ENCODE measurements around the gene SFTPD.
"Not testable (repeated sequence)": the region's sequence is repeated elsewhere in the genome, so short reads cannot be mapped to it uniquely, and the experiment has no call there.

Gene SFTPD

DNA sequence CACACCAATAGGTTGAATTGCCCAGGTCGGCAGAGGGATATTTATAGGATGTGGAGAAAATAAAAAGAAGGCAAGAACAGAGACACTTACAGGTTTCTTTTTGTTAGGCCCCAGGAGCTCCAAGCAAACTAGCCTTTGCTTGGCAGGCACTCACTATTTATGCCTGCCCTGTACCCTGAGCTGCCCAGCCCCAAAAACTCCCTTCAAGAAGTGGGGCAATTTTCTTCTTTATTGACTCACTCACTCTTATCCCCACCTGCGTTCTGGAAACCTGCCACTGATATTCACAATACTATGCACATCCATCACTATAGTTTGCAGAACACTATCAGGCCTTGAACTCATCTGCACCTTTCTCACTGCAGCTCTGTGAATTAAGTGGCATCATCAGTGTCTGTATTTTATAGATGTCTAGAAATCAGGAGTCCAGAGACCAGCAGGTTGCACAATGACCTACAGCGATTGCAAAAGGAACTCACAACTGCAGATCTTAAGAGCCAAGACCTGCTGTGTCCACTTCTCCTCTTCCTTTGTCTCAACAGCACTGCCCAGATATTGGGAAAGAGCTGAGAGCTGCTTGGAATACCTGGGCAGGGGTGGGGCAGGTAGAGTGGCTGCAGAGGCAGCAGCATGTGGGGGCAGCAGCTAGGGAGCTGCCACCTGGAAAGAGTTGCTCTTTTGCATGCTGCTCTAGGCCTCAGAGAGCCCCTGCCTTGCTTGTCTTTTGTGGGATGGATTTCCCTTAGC is at the start of gene SFTPD:
Gene SFTPD (minus strand): TSS at position 130 of the 747 bp plus-strand sequence. CDS start 2,446 bp downstream, outside the sequence.
- in situ Hi-C loops (cut with HindIII; ENCODE audit: low sequenced_read_pairs), result no loop called here

GRCh38 chr10:79995979-79996634 is 47.2 kb upstream of the SFTPD start:
- in situ Hi-C loops (cut with HindIII; ENCODE audit: low sequenced_read_pairs), result no loop called here

DNA sequence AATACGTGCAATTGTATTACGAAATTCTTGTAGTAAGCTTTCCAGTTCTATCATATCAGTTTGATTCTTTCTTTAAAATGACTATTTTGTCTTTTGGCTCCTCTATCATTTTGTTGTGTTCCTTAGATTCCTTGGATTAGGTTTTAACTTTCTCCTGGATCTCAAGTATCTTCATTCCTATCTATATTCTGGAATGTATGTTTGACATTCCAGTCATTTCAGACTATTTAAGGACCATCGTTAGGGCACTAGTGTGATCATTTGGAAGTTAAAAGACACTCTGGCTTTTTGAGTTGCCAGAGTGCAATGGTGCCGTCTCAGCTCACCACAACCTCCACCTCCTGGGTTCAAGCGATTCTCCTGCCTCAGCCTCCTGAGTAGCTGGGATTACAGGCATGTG is 45.7 kb upstream of the SFTPD start:
- in situ Hi-C loops (cut with HindIII; ENCODE audit: low sequenced_read_pairs), result no loop called here

DNA sequence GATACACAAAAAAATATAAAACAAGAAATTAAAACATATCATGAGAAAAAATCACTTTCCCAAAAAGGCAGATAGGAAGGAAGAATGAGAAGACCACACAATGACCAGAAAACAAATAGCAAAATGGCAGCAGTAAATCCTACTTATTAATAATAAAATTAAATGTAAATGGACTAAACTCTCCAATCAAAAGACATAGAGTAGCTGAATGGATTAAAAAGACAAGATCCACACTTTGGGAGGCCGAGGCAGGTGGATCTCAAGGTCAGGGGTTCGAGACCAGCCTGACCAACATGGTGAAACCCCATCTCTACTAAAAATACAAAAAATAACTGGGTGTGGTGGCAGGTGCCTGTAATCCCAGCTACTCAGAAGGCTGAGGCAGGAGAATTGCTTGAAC is 39.3 kb upstream of the SFTPD start:
- in situ Hi-C loops (cut with HindIII; ENCODE audit: low sequenced_read_pairs), result not testable (repeated sequence)

DNA sequence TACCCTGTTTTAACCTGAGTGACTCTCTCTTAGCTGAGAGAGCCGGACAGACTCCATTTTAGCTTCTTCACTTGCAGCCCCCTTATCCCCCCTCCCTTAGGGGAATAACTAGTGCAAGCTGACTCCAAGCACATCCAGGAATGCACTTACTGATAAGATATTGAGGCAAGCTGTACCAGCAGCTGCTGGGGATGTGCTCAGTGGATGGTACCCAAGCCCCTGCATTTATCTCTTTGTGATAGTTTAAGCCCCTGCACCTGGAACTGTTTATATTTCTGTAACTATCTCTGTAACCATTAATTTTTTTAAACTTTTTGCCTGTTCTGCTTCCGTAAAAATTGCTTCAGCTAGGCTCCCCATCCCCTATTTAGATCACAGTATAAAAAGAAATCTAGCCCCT is 37.8 kb upstream of the SFTPD start:
- in situ Hi-C loops (cut with HindIII; ENCODE audit: low sequenced_read_pairs), result not testable (repeated sequence)

- in situ Hi-C loops (cut with HindIII; ENCODE audit: low sequenced_read_pairs), result no loop called here
Measured at GRCh38 chr10:79985481-79986072, 36.7 kb upstream of the SFTPD start.

- in situ Hi-C loops (cut with HindIII; ENCODE audit: low sequenced_read_pairs), result no loop called here
Measured at GRCh38 chr10:79984851-79985250, 35.9 kb upstream of the SFTPD start.

DNA sequence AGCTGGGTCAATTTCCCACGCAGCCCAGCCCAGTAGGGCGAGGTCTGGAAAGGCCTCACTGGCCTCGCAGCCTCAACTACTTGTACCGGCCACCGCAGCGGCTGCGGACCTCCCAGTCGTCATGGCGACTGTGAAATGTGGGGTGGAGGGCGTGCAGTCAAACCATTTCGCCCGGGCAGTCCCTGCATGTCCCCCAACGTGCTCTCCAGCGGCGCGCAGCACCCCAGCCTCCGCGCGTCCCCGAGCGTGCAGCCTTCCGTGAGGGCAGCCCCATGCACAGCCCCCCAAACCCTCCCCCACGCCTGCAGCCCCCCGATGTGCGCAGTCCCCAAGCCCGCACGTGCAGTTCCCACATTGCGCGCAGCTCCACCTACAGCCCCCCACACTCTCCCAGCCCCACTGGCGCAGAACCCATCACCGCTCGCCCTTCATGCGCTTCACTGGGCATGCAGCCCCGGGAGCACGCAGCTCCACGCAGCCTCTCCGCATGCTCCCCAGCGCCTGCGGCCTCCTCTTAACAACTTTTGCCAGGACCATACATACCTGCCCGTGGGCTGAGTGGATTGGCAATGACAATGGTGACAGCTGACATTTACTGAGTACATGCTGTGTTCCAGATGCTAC is 34.5 kb upstream of the SFTPD start:
- in situ Hi-C loops (cut with HindIII; ENCODE audit: low sequenced_read_pairs), result no loop called here

DNA sequence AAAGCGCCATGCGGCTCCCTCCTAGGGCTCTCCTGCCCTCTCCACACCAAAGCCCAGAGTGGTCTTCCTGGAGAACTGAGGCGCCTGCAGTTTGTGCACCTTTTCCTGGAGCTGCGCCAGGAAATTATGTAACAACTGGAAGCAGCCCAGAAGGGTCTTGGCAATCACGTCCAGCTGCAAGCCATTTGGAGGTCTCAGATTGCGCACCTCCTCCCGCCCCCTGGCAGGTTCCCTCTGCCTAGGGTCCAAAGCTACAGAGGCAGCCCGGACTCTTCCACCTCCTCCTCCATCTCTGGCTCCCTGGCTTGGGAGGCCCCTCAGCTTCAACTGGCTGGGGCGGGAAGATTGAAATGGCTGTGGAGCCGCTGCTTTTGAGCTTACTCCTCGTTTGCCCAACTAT is 34.0 kb upstream of the SFTPD start:
- in situ Hi-C loops (cut with HindIII; ENCODE audit: low sequenced_read_pairs), result no loop called here

DNA sequence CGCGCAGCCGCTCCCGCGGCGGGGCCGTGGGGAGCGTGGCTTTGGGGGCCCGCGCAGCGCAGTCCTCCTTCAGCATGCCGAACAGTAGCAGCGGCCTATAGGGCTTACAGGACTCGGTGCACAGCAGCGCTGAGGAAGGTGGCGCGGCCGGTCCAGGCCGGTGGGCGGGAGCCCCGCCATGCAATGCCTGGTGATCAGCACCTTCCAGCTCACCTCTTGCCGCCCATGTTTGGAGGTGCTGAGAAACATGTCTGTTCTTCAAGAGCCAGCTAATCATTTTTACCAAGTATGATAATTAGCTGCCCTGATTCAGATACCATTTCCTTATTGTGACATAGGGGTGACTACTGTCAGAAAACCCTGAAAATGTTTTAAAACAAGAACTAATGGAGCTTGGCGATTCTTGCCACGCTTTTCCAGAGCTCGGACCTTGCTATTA is 33.5 kb upstream of the SFTPD start:
- in situ Hi-C loops (cut with HindIII; ENCODE audit: low sequenced_read_pairs), result no loop called here

GRCh38 chr10:79981450-79982361 is 32.8 kb upstream of the SFTPD start:
- in situ Hi-C loops (cut with HindIII; ENCODE audit: low sequenced_read_pairs), result no loop called here

DNA sequence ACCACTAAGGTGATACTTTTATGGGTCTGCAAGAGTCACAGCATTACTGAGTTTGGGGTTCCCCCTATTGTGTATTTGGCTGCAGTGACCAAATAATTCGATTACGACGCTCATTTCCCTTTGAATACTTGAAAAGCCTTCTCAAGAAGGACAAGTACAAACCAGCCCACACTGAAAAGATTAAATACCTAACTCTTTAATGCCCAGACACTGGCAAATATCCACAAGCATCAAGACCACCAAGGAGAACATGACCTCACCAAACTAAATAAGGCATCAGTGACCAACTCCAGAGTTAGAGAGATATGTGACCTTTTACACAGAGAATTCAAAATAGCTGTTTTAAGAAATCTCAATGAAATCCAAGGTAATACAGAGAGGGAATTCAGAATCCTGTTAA is 31.8 kb upstream of the SFTPD start:
- in situ Hi-C loops (cut with HindIII; ENCODE audit: low sequenced_read_pairs), result no loop called here

- in situ Hi-C loops (cut with HindIII; ENCODE audit: low sequenced_read_pairs), result no loop called here
Measured at GRCh38 chr10:79979976-79980687, 31.2 kb upstream of the SFTPD start.

DNA sequence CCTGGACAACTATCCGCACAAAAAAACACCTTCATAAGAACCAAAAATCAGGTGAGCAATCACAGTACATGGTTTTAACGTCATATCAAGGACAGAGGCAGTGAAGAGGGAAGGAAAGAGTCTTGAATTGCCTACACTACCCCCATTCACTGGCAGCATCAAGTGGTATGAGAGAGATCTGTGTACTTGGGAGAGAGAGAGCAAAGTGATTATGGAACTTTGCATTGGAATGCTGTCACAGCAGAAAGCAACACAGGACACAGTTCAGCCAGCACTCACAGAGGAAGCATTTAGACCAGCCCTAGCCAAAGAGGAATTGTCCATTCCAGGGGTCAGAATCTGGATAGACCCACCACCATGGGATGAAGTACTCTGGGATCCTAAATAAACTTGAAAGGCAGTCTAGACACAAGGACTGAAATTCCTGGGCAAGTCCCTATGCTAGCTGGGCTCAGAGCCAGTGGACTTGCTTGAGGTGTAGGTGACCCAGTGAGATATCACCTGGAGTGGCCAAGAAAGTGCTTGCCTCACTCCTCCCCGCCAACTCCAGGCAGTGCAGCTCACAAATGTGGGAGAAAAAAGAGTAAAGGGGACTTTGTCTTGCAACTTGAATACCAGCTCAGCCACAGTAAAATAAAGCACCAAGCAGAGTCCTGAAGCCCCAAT is 30.5 kb upstream of the SFTPD start:
- in situ Hi-C loops (cut with HindIII; ENCODE audit: low sequenced_read_pairs), result no loop called here

GRCh38 chr10:79976999-79977398 is 28.1 kb upstream of the SFTPD start:
- in situ Hi-C loops (cut with HindIII; ENCODE audit: low sequenced_read_pairs), result no loop called here

GRCh38 chr10:79970062-79970461 is 21.2 kb upstream of the SFTPD start:
- in situ Hi-C loops (cut with HindIII; ENCODE audit: low sequenced_read_pairs), result no loop called here

GRCh38 chr10:79947787-79948424 is 999 bp downstream of the SFTPD start:
- in situ Hi-C loops (cut with HindIII; ENCODE audit: low sequenced_read_pairs), result no loop called here

GRCh38 chr10:79947083-79947415 is 1.9 kb downstream of the SFTPD start:
- in situ Hi-C loops (cut with HindIII; ENCODE audit: low sequenced_read_pairs), result no loop called here
